GM21390 (cell line): ENCODE measurements around the gene ACKR4.
"Not testable (repeated sequence)": the region's sequence is repeated elsewhere in the genome, so short reads cannot be mapped to it uniquely, and the experiment has no call there.

Source experiments
- ATAC-seq: cut with Tn5 transposase; IDR thresholded peaks from one replicate; pipeline ENCODE4 v1.9.1; 2021; ENCODE audit not compliant: unreplicated experiment

ACKR4 gene

GRCh38 chr3:132593947-132594323 is 3.1 kb upstream of the ACKR4 start:
- ATAC-seq: no peak

GRCh38 chr3:132594498-132594897 is 2.6 kb upstream of the ACKR4 start:
- no peak for ATAC-seq

GRCh38 chr3:132595014-132595413 is 2.1 kb upstream of the ACKR4 start:
- no peak for ATAC-seq

- ATAC-seq: no peak
Measured at GRCh38 chr3:132596326-132596725, 744 bp upstream of the ACKR4 start.

- no peak for ATAC-seq
Measured at GRCh38 chr3:132597660-132598059, 590 bp downstream of the ACKR4 start.

GRCh38 chr3:132598181-132598580 is 1.1 kb downstream of the ACKR4 start:
- ATAC-seq: no peak

GRCh38 chr3:132600614-132601013 is 3.5 kb downstream of the ACKR4 start:
- ATAC-seq: not testable (repeated sequence)

- no peak for ATAC-seq
Measured at GRCh38 chr3:132605374-132605792, 8.3 kb downstream of the ACKR4 start.

- no peak for ATAC-seq
Measured at GRCh38 chr3:132606085-132606484, 9.0 kb downstream of the ACKR4 start.

GRCh38 chr3:132606620-132607019 is 9.6 kb downstream of the ACKR4 start:
- ATAC-seq: not testable (repeated sequence)

- ATAC-seq: not testable (repeated sequence)
Measured at GRCh38 chr3:132615301-132615700, 18.2 kb downstream of the ACKR4 start.

GRCh38 chr3:132615881-132616280 is 18.8 kb downstream of the ACKR4 start:
- no peak for ATAC-seq

GRCh38 chr3:132616780-132617179 is 19.7 kb downstream of the ACKR4 start:
- ATAC-seq: no peak

GRCh38 chr3:132622148-132622547 is 25.1 kb downstream of the ACKR4 start:
- ATAC-seq: no peak

- no peak for ATAC-seq
Measured at GRCh38 chr3:132622761-132623160, 25.7 kb downstream of the ACKR4 start.

GRCh38 chr3:132623646-132624045 is 26.6 kb downstream of the ACKR4 start:
- no peak for ATAC-seq

- no peak for ATAC-seq
Measured at GRCh38 chr3:132624790-132625189, 27.7 kb downstream of the ACKR4 start.

GRCh38 chr3:132625613-132626012 is 28.5 kb downstream of the ACKR4 start:
- peak; percentile 87 for ATAC-seq

GRCh38 chr3:132626955-132627354 is 29.9 kb downstream of the ACKR4 start:
- ATAC-seq: no peak

- no peak for ATAC-seq
Measured at GRCh38 chr3:132628157-132628556, 31.1 kb downstream of the ACKR4 start.

- no peak for ATAC-seq
Measured at GRCh38 chr3:132629928-132630327, 32.9 kb downstream of the ACKR4 start.

GRCh38 chr3:132630612-132631011 is 33.5 kb downstream of the ACKR4 start:
- ATAC-seq: no peak

GRCh38 chr3:132635052-132635451 is 38.0 kb downstream of the ACKR4 start:
- no peak for ATAC-seq

GRCh38 chr3:132637590-132637989 is 40.5 kb downstream of the ACKR4 start:
- ATAC-seq: no peak
